ENCODE data around the gene IKBKG.
"Not testable (repeated sequence)": the region's sequence is repeated elsewhere in the genome, so short reads cannot be mapped to it uniquely, and the experiment has no call there.

The IKBKG gene

DNA sequence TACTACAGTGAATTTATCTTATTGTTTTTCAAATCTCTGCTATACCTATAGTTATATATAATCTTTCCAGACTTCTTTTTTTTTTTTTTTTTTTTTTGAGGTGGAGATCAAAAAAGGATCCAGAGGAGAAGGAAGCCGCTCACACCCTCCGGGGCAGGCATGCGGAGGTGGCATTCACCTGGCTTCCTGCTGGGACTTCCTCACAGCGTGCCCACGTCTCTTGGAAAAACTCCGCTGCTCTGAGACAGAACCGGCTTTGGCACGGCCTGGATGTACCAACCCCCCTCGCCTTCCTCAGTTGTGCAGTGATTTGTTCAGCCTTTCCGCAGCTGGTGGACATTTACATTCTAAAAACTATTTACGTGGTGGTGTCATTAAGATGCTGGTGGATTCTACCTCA is 60.6 kb downstream of the IKBKG start:
- not testable (repeated sequence) for DNase-seq

DNA sequence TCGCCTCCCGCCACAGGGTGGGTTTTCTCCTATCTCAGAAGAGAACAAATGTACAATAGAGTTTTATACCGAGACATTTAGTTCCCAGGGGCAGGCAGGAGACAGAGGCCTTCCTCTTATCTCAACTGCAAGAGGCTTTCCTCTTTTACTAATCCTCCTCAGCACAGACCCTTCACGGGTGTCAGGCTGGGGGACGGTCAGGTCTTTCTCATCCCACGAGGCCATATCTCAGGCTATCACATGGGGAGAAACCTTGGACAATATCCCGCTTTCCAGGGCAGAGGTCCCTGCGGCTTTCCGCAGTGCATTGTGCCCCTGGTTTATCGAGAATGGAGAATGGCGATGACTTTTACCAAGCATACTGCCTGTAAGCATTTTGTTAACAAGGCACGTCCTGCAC is 61.4 kb downstream of the IKBKG start:
- DNase-seq, result not testable (repeated sequence)

DNA sequence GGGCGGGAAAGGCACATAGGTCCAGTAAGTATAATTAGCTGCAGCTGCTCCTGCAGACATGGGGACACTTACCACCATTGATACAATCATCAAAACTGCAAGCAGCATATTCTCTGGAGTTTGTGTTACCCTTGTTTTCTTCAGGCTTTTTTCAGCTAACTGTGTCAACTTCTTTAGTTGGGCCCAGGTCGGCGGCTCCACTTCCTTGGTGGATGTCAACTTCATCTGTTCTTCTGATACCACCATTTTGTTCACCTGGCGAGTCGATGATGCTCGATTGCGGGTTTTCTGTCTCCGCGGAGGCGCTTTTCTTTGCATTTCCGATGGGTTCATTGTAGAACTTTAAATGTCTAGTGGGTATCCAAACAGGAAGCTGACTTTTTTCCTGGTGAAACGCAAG is 63.7 kb downstream of the IKBKG start:
- not testable (repeated sequence) for DNase-seq

DNA sequence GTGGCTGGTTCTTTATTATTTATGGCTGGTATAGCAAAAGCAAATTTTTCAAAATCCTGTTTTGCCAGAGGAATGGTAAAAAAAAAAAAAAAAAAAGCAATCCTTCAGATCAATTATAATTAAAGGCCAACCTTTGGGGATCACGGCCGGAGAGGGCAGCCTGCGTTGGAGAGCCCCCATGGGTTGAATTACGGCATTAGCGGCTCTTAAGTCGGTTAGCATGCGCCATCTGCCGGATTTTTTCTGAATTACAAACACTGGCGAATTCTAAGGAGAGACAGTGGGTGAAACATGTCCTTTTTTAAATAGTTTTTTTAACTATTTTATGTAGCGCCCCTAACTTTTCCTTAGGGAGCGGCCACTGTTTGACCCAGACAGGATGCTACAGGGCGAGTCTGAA is 66.2 kb downstream of the IKBKG start:
- DNase-seq, result not testable (repeated sequence)

Measured in activated naive CD4-positive, alpha-beta T cell treated with anti-CD3 and anti-CD28 coated beads, Interleukin-2, amount 50 U/mL, for 16 hours (primary cell).